ENCODE results near the gene STXBP5L.
A peak's percentile ranks its signal among the peaks of the same experiment; 100 is the strongest.
"Not testable (repeated sequence)": the region's sequence is repeated elsewhere in the genome, so short reads cannot be mapped to it uniquely, and the experiment has no call there.

The STXBP5L gene

GRCh38 chr3:121414924-121415323, 506.9 kb downstream of the STXBP5L start:
- H3K4me2 ChIP-seq, result no peak overlapping the region
- no peak overlapping the region for H3K9ac ChIP-seq
- no peaks in the 10 kb centered on the region for H3K9me3 ChIP-seq (replicated peaks in 1 of 11)
- no peak for TF ChIP-seq Cebpa-rat (IDR thresholded peaks at IDR 0.05)
- H3K4me3 ChIP-seq, result no peak overlapping the region
- H3K27ac ChIP-seq, result no peak overlapping the region
- no peaks in the 10 kb centered on the region for H4K20me1 ChIP-seq
- peaks cover 0 to 9% (median 0%) of the 10 kb centered on the region in 10 experiments; a peak in 1 of 20 replicates for H3K4me1 ChIP-seq
- H3K36me3 ChIP-seq, result peaks cover 0 to 19% (median 6%) of the 10 kb centered on the region in 11 experiments; a peak in 7 of 22 replicates
- no peaks in the 10 kb centered on the region for H3K27me3 ChIP-seq

GRCh38 chr3:121418182-121418581, 510.2 kb downstream of the STXBP5L start:
- Histone ChIP-seq H3K9ac (no peak overlapping the region), H3K4me3 (no peak overlapping the region), H3K4me1 (peaks cover 0 to 9% (median 0%) of the 10 kb centered on the region in 10 experiments; a peak in 1 of 20 replicates), H3K4me2 (no peak overlapping the region), H3K36me3 (peaks cover 0 to 32% (median 6%) of the 10 kb centered on the region in 11 experiments; a peak in 12 of 22 replicates), H3K27me3 (no peaks in the 10 kb centered on the region), H3K27ac (no peak overlapping the region), H3K9me3 (replicated peaks in 1 of 11) (no peaks in the 10 kb centered on the region), H4K20me1 (no peaks in the 10 kb centered on the region)
- peak in 3 of 11 experiments; percentile 12 to 21 (median 19); a peak in 2 of 22 replicates for TF ChIP-seq Cebpa-rat (IDR thresholded peaks at IDR 0.05)

- Histone ChIP-seq H3K9ac (no peak overlapping the region), H3K27me3 (no peaks in the 10 kb centered on the region), H3K27ac (no peak overlapping the region), H3K4me1 (0 out of 20 replicates have a peak, but pooled peaks cover 0 to 4% (median 0%) of the 10 kb centered on the region in 10 experiments), H3K36me3 (peaks cover 0 to 79% (median 38%) of the 10 kb centered on the region in 11 experiments; a peak in 18 of 22 replicates), H3K4me2 (no peak overlapping the region), H4K20me1 (no peaks in the 10 kb centered on the region), H3K4me3 (no peak overlapping the region), H3K9me3 (replicated peaks in 1 of 11) (no peaks in the 10 kb centered on the region)
- TF ChIP-seq Cebpa-rat (IDR thresholded peaks at IDR 0.05), result no peak
Observed at GRCh38 chr3:121424549-121424948, 516.5 kb downstream of the STXBP5L start.

- Histone ChIP-seq H3K9ac (no peak overlapping the region), H3K4me2 (no peak overlapping the region), H3K27me3 (no peaks in the 10 kb centered on the region), H3K27ac (no peak overlapping the region), H3K36me3 (peaks cover 15 to 96% (median 61%) of the 10 kb centered on the region in 11 experiments; a peak in 21 of 22 replicates), H3K4me1 (peaks cover 7 to 22% (median 14%) of the 10 kb centered on the region in 10 experiments; a peak in 15 of 20 replicates), H3K9me3 (replicated peaks in 1 of 11) (no peaks in the 10 kb centered on the region), H4K20me1 (no peaks in the 10 kb centered on the region), H3K4me3 (no peak overlapping the region)
- TF ChIP-seq Cebpa-rat (IDR thresholded peaks at IDR 0.05), result no peak
Observed at GRCh38 chr3:121430664-121431215, 522.7 kb downstream of the STXBP5L start.

GRCh38 chr3:121431726-121432517, 523.9 kb downstream of the STXBP5L start:
- Histone ChIP-seq H3K27ac (no peak overlapping the region), H3K4me1 (peaks cover 7 to 22% (median 14%) of the 10 kb centered on the region in 10 experiments; a peak in 15 of 20 replicates), H3K27me3 (no peaks in the 10 kb centered on the region), H3K9ac (peak overlapping the region in 1 of 11 experiments; percentile 33; a peak in 2 of 22 replicates), H3K36me3 (peaks cover 15 to 96% (median 64%) of the 10 kb centered on the region in 11 experiments; a peak in 21 of 22 replicates), H3K4me3 (no peak overlapping the region), H4K20me1 (no peaks in the 10 kb centered on the region), H3K9me3 (replicated peaks in 1 of 11) (no peaks in the 10 kb centered on the region), H3K4me2 (peak overlapping the region; percentile 5 to 53 (median 36); a peak in 16 of 22 replicates)
- TF ChIP-seq Cebpa-rat (IDR thresholded peaks at IDR 0.05), result no peak

- Histone ChIP-seq H3K9ac (no peak overlapping the region), H3K27ac (no peak overlapping the region), H3K4me2 (no peak overlapping the region), H3K9me3 (replicated peaks in 1 of 11) (no peaks in the 10 kb centered on the region), H3K4me3 (no peak overlapping the region), H3K36me3 (peaks cover 0 to 96% (median 70%) of the 10 kb centered on the region in 11 experiments; a peak in 20 of 22 replicates), H3K4me1 (peaks cover 7 to 18% (median 14%) of the 10 kb centered on the region in 10 experiments; a peak in 15 of 20 replicates), H4K20me1 (no peaks in the 10 kb centered on the region), H3K27me3 (no peaks in the 10 kb centered on the region)
- TF ChIP-seq Cebpa-rat (IDR thresholded peaks at IDR 0.05), result no peak
Observed at GRCh38 chr3:121436074-121436473, 528.1 kb downstream of the STXBP5L start.

GRCh38 chr3:121436641-121437040, 528.6 kb downstream of the STXBP5L start:
- Histone ChIP-seq H3K27ac (no peak overlapping the region), H3K36me3 (peaks cover 0 to 96% (median 71%) of the 10 kb centered on the region in 11 experiments; a peak in 19 of 22 replicates)

DNA sequence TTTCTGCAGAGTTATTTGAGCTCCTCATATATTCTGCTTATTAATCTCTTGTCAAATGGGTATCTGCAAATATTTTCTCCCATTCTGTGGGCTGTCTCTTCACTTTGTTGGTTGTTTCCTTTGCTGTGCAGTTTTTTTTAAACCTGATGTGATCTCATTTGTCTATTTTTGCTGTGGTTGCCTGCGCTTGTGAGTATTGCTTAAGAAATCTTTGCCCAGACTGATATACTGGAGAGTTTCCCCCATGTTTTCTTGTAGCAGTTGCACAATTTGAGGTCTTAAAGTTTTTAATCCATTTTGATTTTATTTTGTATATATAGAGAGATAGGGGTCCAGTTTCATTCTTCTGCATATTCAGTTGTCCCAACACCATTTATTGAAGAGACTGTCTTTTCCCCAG, 535.5 kb downstream of the STXBP5L start:
- no peak overlapping the region for H3K27ac ChIP-seq
- no peak overlapping the region for H3K4me2 ChIP-seq
- no peak for TF ChIP-seq Cebpa-rat (IDR thresholded peaks at IDR 0.05)
- peaks cover 0 to 8% (median 0%) of the 10 kb centered on the region in 11 experiments; a peak in 2 of 22 replicates for H3K9me3 ChIP-seq (replicated peaks in 1 of 11)
- H3K27me3 ChIP-seq, result no peaks in the 10 kb centered on the region
- H3K4me3 ChIP-seq, result no peak overlapping the region
- no peaks in the 10 kb centered on the region for H4K20me1 ChIP-seq
- H3K9ac ChIP-seq, result no peak overlapping the region
- H3K36me3 ChIP-seq, result peaks cover 0 to 100% (median 78%) of the 10 kb centered on the region in 11 experiments; a peak in 19 of 22 replicates
- no peaks in the 10 kb centered on the region for H3K4me1 ChIP-seq

More at GRCh38 chr3:121436641-121437040, 528.6 kb downstream of the STXBP5L start:
- peaks cover 7 to 18% (median 14%) of the 10 kb centered on the region in 10 experiments; a peak in 15 of 20 replicates for H3K4me1 ChIP-seq
- H3K9ac ChIP-seq, result no peak overlapping the region
- H3K9me3 ChIP-seq (replicated peaks in 1 of 11), result no peaks in the 10 kb centered on the region
- TF ChIP-seq Cebpa-rat (IDR thresholded peaks at IDR 0.05), result no peak
- H4K20me1 ChIP-seq, result no peaks in the 10 kb centered on the region
- H3K4me2 ChIP-seq, result no peak overlapping the region
- H3K4me3 ChIP-seq, result no peak overlapping the region
- H3K27me3 ChIP-seq, result no peaks in the 10 kb centered on the region

DNA sequence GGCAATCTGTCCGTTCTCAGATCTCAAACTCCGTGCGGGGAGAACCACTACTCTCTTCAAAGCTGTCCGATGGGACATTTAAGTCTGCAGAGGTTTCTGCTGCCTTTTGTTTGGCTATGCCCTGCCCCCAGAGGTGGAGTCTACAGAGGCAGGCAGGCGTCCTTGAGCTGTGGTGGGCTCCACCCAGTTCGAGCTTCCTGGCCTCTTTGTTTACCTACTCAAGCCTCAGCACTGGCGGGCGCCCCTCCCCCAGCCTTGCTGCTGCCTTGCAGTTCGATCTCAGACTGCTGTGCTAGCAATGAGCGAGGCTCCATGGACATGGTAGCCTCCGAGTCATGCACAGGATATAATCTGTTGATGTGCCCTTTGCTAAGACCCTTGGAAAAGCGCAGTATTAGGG, 543.7 kb downstream of the STXBP5L start:
- not testable (repeated sequence) for H4K20me1 ChIP-seq, H3K4me3 ChIP-seq, H3K4me2 ChIP-seq, H3K4me1 ChIP-seq, H3K27me3 ChIP-seq, H3K9ac ChIP-seq, H3K27ac ChIP-seq
- Histone ChIP-seq H3K9me3 (replicated peaks in 1 of 11) (peaks cover 0 to 22% (median 6%) of the 10 kb centered on the region in 11 experiments; a peak in 8 of 22 replicates), H3K36me3 (peaks cover 3 to 66% (median 57%) of the 10 kb centered on the region in 11 experiments; a peak in 20 of 22 replicates)

All from BLaER1 treated with 17β-estradiol and CSF1 and Interleukin-3, amounts not matched to agents 10 nM and 100 nM (cell line).